HCT116 (cell line): ENCODE results near the gene HTT-AS. TPM values are rescaled to one million over a fixed set of nuclear protein-coding genes. Genes with fewer than 3 reads are reported as not detected.
A peak's percentile ranks its signal among the peaks of the same experiment; 100 is the strongest.

ENCODE experiments used
- ATAC-seq: fragments of 200-7000 bp; cut with Tn5 transposase; 2 replicates; pipeline ENCODE4 v1.9.1; 2020; ENCODE audit warnings: mild to moderate bottlenecking, moderate library complexity
- BruUV-seq: library from RNA; stranded (reverse); fragments of 400-500 nt; replicated peaks from 2 replicates; lab custom pipeline; 2021; lab: Mats Ljungman, UMichigan
- CTCF ChIA-PET: fragments of 300-600 bp; sonication (Branson Sonifier 250); formaldehyde crosslinking; loops from one replicate; lab custom pipeline; 2021; ENCODE audit warnings: antibody characterized with exemption; lab: Charles Lee
- POLR2A ChIA-PET: fragments of 300-600, 350-600 bp; sonication (Branson Sonifier 250); formaldehyde crosslinking; loops from one replicate; lab custom pipeline; 2021; ENCODE audit warnings: antibody characterized with exemption; lab: Charles Lee
- RAD21 ChIA-PET, 2 experiments: fragments of 300-600 bp; sonication (Branson Sonifier 250); formaldehyde crosslinking; loops; one replicate each; lab custom pipeline; 2023; ENCODE audit warnings: low total read pairs in 2 of 2; ENCODE audit not compliant: uncharacterized antibody in 2 of 2, unreplicated experiment in 2 of 2, low non-redundant PET in 1 of 2; lab: Charles Lee
- DNase-seq: peaks from one replicate; pipeline ENCODE4 v3.0.0-alpha.2; 2010; ENCODE audit warnings: low read depth, low spot score
- H2AFZ ChIP-seq: fragments of 200-600 bp; shearing (Covaris generic), sonication (generic); 2 replicates; pipeline ENCODE4 v1.6.1; 2017; ENCODE audit warnings: low read depth, mixed run types, mixed read lengths, antibody characterized with exemption, low read length; ENCODE audit not compliant: poor library complexity, severe bottlenecking
- H3K27ac ChIP-seq: 2 replicates; pipeline ENCODE4 v1.5.1; 2012; ENCODE audit warnings: low read depth, low read length
- H3K27me3 ChIP-seq: fragments of 200-600 bp; sonication (generic); 2 replicates; pipeline ENCODE4 v1.6.1; 2016; ENCODE audit warnings: mixed run types, low read length, mixed read lengths; ENCODE audit not compliant: insufficient read depth
- H3K36me3 ChIP-seq, 2 experiments: fragments of 200-500 bp in 1 of 2; fragments of 200-600 bp in 1 of 2; sonication (Bioruptor generic) in 1 of 2; sonication (generic) in 1 of 2; 2 replicates each; pipeline versions ENCODE4 v1.5.1 to v1.6.1; 2014 to 2016; ENCODE audit warnings: low read length in 2 of 2, inconsistent platforms in 1 of 2, mixed read lengths in 1 of 2, mixed run types in 1 of 2; ENCODE audit not compliant: insufficient read depth in 2 of 2, control insufficient read depth in 1 of 2
- H3K4me1 ChIP-seq, 2 experiments: fragments of 200-600 bp in 1 of 2; sonication (generic) in 1 of 2; 2 replicates each; pipeline versions ENCODE4 v1.5.1 to v1.6.1; 2012 to 2017; ENCODE audit warnings: low read length in 2 of 2, inconsistent platforms in 1 of 2, mild to moderate bottlenecking in 1 of 2, mixed read lengths in 1 of 2, mixed run types in 1 of 2, moderate library complexity in 1 of 2; ENCODE audit not compliant: insufficient read depth in 2 of 2, control insufficient read depth in 1 of 2
- H3K4me2 ChIP-seq: fragments of 200-600 bp; sonication (generic); 2 replicates; pipeline ENCODE4 v1.6.1; 2017; ENCODE audit warnings: mixed run types, low read length, mixed read lengths
- H3K4me3 ChIP-seq, 2 experiments: fragments of 200-600 bp in 1 of 2; sonication (generic) in 1 of 2; replicated peaks in 1 of 2; 2 replicates each; pipeline ENCODE4 v1.5.1; 2011 to 2016; ENCODE audit warnings: low read length in 2 of 2, control low read depth in 1 of 2, low read depth in 1 of 2, mild to moderate bottlenecking in 1 of 2, mixed read lengths in 1 of 2, mixed run types in 1 of 2
- H3K79me2 ChIP-seq: fragments of 200-600 bp; sonication (generic); 2 replicates; pipeline ENCODE4 v1.6.1; 2017; ENCODE audit warnings: mild to moderate bottlenecking, mixed run types, low read length, moderate library complexity, mixed read lengths; ENCODE audit not compliant: insufficient read depth
- H3K9ac ChIP-seq: fragments of 200-600 bp; sonication (generic); 2 replicates; pipeline ENCODE4 v1.6.1; 2016; ENCODE audit warnings: low read length, mixed read lengths
- H3K9me2 ChIP-seq: fragments of 200-600 bp; sonication (generic), shearing (Covaris generic); 2 replicates; pipeline ENCODE4 v1.6.1; 2017; ENCODE audit warnings: mixed run types, mild to moderate bottlenecking, moderate library complexity; ENCODE audit not compliant: insufficient read depth
- H3K9me3 ChIP-seq, 2 experiments: fragments of 200-500 bp in 1 of 2; fragments of 200-600 bp in 1 of 2; sonication (Bioruptor generic) in 1 of 2; sonication (generic) in 1 of 2; 2 replicates each; pipeline ENCODE4 v1.6.1; 2014 to 2017; ENCODE audit warnings: low read length in 2 of 2, mixed read lengths in 2 of 2, inconsistent platforms in 1 of 2, low read depth in 1 of 2, mild to moderate bottlenecking in 1 of 2, mixed run types in 1 of 2, moderate library complexity in 1 of 2; ENCODE audit not compliant: control insufficient read depth in 1 of 2, insufficient read depth in 1 of 2
- H4K20me1 ChIP-seq: fragments of 200-600 bp; sonication (generic), shearing (Covaris generic); 2 replicates; pipeline ENCODE4 v1.6.1; 2017; ENCODE audit warnings: mixed run types, mild to moderate bottlenecking, moderate library complexity; ENCODE audit not compliant: insufficient read depth
- CEBPB ChIP-seq: IDR thresholded peaks from 2 replicates; pipeline ENCODE4 v1.6.1; 2012; ENCODE audit warnings: low read depth
- EZH2 ChIP-seq: fragments of 200-600 bp; sonication (generic); IDR thresholded peaks from 2 replicates; pipeline ENCODE4 v1.6.1; 2017; ENCODE audit warnings: antibody characterized with exemption, mixed run types
- EZH2phosphoT487 ChIP-seq: fragments of 200-600 bp; IDR thresholded peaks from 2 replicates; pipeline ENCODE4 v1.6.1; 2018; ENCODE audit warnings: antibody characterized with exemption, borderline replicate concordance
- FOSL1 ChIP-seq: IDR thresholded peaks from 2 replicates; pipeline ENCODE4 v1.6.1; 2012; ENCODE audit warnings: low read depth
- POLR2A ChIP-seq: IDR thresholded peaks from 2 replicates; pipeline ENCODE4 v1.7.0; 2011; ENCODE audit warnings: borderline replicate concordance; ENCODE audit not compliant: insufficient read depth, insufficient read length; ENCODE audit errors: extremely low read depth
- SRF ChIP-seq: IDR thresholded peaks from 2 replicates; pipeline ENCODE4 v1.6.1; 2012; ENCODE audit warnings: low read depth
- intact Hi-C: fragments of 100-400 bp; cut with micrococcal nuclease; formaldehyde crosslinking; loops from 2 replicates; pipeline ENCODE4 v1.10.0; 2022
- total RNA-seq: library from RNA; stranded (reverse); gene quantifications from one replicate; pipeline ENCODE4 v1.2.1, GENCODE V29; 2021; ENCODE audit not compliant: unreplicated experiment
- TF ChIP-seq, protein P1 (sequence below), 3 experiments: fragments of 200-600 bp in 1 of 3; sonication (generic) in 1 of 3; IDR thresholded peaks in 2 of 3; conservative IDR thresholded peaks in 1 of 3; 2 replicates each; pipeline ENCODE4 v1.5.1; 2012 to 2017; ENCODE audit warnings: low read depth in 2 of 3, low read length in 2 of 3, antibody characterized with exemption in 1 of 3, borderline replicate concordance in 1 of 3, control low read depth in 1 of 3, mild to moderate bottlenecking in 1 of 3, mixed read lengths in 1 of 3, mixed run types in 1 of 3, moderate library complexity in 1 of 3; ENCODE audit not compliant: insufficient read depth in 1 of 3

Gene HTT-AS
- total RNA-seq, 1 experiment from 2014 or later: not detected

DNA sequence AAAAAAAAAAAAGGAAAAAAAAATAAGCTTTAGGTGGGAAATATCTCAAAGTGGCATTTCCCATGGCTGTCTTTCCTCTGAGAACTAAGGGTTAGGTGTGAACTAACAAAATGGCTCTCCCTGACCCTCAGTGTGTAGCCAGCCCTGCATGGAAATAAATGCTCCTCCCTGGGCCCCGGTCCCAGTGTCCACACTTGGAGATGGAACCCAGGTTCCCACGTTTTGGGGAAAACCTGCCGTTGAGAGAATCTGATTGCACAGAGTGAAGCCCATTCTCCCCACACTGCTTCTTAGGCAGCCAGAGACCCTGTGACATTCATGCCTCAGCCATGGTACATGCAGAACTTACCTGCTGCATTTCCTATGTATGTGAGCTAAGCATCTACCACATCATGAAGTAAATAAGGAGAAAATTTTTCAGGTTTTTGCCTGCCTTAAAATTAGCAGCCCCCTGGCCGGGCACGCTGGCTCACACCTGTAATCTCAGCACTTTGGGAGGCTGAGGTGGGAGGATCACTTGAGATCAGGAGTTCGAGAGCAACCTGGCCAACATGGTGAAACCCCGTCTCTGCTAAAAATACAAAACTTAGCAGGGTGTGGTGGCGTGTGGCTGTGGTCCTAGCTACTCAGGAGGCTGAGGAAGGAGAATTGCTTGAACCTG is 34.5 kb downstream of the HTT-AS start:
- no peak overlapping the region for H3K27ac ChIP-seq
- no peaks in the 10 kb centered on the region for H3K79me2 ChIP-seq
- H3K27me3 ChIP-seq: no peaks in the 10 kb centered on the region
- intact Hi-C loops: no loop called here
- RAD21 ChIA-PET: no interaction called here
- no peak overlapping the region for H2AFZ ChIP-seq
- CTCF ChIA-PET: no interaction called here
- ATAC-seq (no peak), DNase-seq (no peak)
- TF ChIP-seq SRF (no peak), FOSL1 (no peak)
- no peak overlapping the region for H3K9ac ChIP-seq
- no peak overlapping the region for H3K4me3 ChIP-seq
- peaks cover 0 to 10% of the 10 kb centered on the region in 2 experiments; a peak in 2 of 4 replicates for H3K4me1 ChIP-seq
- BruUV-seq: no TSS peak
- POLR2A ChIA-PET: interaction anchor here (0.6 kb wide), 1 partner anchor 42 kb away, joined by 3 read pairs; no protein-coding TSS in a partner anchor
- H3K4me2 ChIP-seq: no peak overlapping the region
- no peaks in the 10 kb centered on the region for H3K9me3 ChIP-seq
- H3K36me3 ChIP-seq: no peaks in the 10 kb centered on the region
- no peaks in the 10 kb centered on the region for H3K9me2 ChIP-seq
- no peaks in the 10 kb centered on the region for H4K20me1 ChIP-seq

DNA sequence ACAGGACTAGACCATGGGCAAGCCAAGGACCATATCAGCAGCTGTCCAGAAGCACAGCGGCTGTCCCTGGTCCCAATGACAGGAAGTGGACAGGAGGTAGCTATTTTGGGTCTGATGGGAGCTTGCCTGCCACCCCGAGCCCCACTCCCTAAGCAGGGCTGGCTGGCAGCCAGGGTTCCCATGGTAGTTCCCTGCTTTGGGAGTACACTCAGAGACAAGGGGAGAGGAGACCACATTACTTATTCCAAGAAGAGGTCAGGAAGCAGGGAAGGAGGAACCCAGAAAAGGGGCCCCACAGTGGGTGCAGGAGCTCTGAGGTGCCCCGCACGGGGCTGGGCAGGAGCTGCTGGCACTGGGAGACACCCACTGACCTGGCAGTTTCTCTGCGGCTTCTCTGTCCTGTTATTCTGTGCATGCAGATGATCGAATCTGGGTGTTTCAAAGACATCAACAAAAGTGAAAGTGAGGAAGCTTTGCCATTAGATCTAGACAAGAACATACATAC is 36.3 kb downstream of the HTT-AS start:
- Histone ChIP-seq H3K27ac (no peak overlapping the region), H3K4me3 (no peak overlapping the region), H3K9me2 (no peaks in the 10 kb centered on the region), H4K20me1 (no peaks in the 10 kb centered on the region), H3K36me3 (no peaks in the 10 kb centered on the region), H3K79me2 (no peaks in the 10 kb centered on the region), H2AFZ (no peak overlapping the region), H3K9me3 (no peaks in the 10 kb centered on the region), H3K4me2 (peak overlapping the region; percentile 56), H3K4me1 (peaks cover 0 to 10% of the 10 kb centered on the region in 2 experiments; a peak in 2 of 4 replicates), H3K27me3 (no peaks in the 10 kb centered on the region), H3K9ac (no peak overlapping the region)
- BruUV-seq: no TSS peak
- no peak for DNase-seq
- TF ChIP-seq, protein P1, sequence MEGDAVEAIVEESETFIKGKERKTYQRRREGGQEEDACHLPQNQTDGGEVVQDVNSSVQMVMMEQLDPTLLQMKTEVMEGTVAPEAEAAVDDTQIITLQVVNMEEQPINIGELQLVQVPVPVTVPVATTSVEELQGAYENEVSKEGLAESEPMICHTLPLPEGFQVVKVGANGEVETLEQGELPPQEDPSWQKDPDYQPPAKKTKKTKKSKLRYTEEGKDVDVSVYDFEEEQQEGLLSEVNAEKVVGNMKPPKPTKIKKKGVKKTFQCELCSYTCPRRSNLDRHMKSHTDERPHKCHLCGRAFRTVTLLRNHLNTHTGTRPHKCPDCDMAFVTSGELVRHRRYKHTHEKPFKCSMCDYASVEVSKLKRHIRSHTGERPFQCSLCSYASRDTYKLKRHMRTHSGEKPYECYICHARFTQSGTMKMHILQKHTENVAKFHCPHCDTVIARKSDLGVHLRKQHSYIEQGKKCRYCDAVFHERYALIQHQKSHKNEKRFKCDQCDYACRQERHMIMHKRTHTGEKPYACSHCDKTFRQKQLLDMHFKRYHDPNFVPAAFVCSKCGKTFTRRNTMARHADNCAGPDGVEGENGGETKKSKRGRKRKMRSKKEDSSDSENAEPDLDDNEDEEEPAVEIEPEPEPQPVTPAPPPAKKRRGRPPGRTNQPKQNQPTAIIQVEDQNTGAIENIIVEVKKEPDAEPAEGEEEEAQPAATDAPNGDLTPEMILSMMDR (IDR thresholded peaks at IDR 0.05 in 2 of 3, conservative IDR thresholded peaks at IDR 0.05 in 1 of 3; ENCODE audit: borderline replicate concordance in 1 of 3, insufficient read depth in 1 of 3, low read depth in 2 of 3, low read length in 2 of 3): no peak
- no peak for TF ChIP-seq CEBPB
- no peak for TF ChIP-seq EZH2phosphoT487
- TF ChIP-seq EZH2: no peak
- no peak for TF ChIP-seq POLR2A
- no peak for TF ChIP-seq FOSL1
- intact Hi-C loops: loop anchor here (1.0 to 2.0 kb wide), 3 partner anchors 60 to 273 kb away; no protein-coding TSS in a partner anchor
- ChIA-PET CTCF (interaction anchor here (1.3 kb wide), 1 partner anchor 274 kb away, joined by 6 read pairs; no protein-coding TSS in a partner anchor), POLR2A (no interaction called here), RAD21 (no interaction called here)
- ATAC-seq: no peak
